HCT116 (cell line): Measurements from ENCODE around the gene BCAS4.
A peak's percentile ranks its signal among the peaks of the same experiment; 100 is the strongest.

Experiments
- ATF3 ChIP-seq: IDR thresholded peaks from 2 replicates; pipeline ENCODE4 v1.6.1; 2012
- CBX3 ChIP-seq: IDR thresholded peaks from 2 replicates; pipeline ENCODE4 v1.6.1; 2012; ENCODE audit warnings: low read depth
- CTCF ChIP-seq, 3 experiments: fragments of 200-600 bp in 1 of 3; sonication (generic) in 1 of 3; IDR thresholded peaks in 2 of 3; conservative IDR thresholded peaks in 1 of 3; 2 replicates each; pipeline ENCODE4 v1.5.1; 2012 to 2017; ENCODE audit warnings: low read depth in 2 of 3, low read length in 2 of 3, antibody characterized with exemption in 1 of 3, borderline replicate concordance in 1 of 3, control low read depth in 1 of 3, mild to moderate bottlenecking in 1 of 3, mixed read lengths in 1 of 3, mixed run types in 1 of 3, moderate library complexity in 1 of 3; ENCODE audit not compliant: insufficient read depth in 1 of 3
- ELF1 ChIP-seq: IDR thresholded peaks from 2 replicates; pipeline ENCODE4 v1.6.1; 2012; ENCODE audit warnings: low read depth, borderline replicate concordance
- EZH2 ChIP-seq: fragments of 200-600 bp; sonication (generic); IDR thresholded peaks from 2 replicates; pipeline ENCODE4 v1.6.1; 2017; ENCODE audit warnings: antibody characterized with exemption, mixed run types
- EZH2phosphoT487 ChIP-seq: fragments of 200-600 bp; IDR thresholded peaks from 2 replicates; pipeline ENCODE4 v1.6.1; 2018; ENCODE audit warnings: antibody characterized with exemption, borderline replicate concordance
- JUND ChIP-seq: IDR thresholded peaks from 2 replicates; pipeline ENCODE4 v1.6.1; 2012
- POLR2A ChIP-seq: IDR thresholded peaks from 2 replicates; pipeline ENCODE4 v1.7.0; 2011; ENCODE audit warnings: borderline replicate concordance; ENCODE audit not compliant: insufficient read depth, insufficient read length; ENCODE audit errors: extremely low read depth
- POLR2AphosphoS5 ChIP-seq: IDR thresholded peaks from 2 replicates; pipeline ENCODE4 v1.6.1; 2011; ENCODE audit warnings: mild to moderate bottlenecking, low read depth, low read length, moderate library complexity
- ZFX ChIP-seq: fragments of 450-650 bp; IDR thresholded peaks from 2 replicates; pipeline ENCODE4 v1.6.1; 2017
- TF ChIP-seq, protein P1 (sequence below): IDR thresholded peaks from 2 replicates; pipeline ENCODE4 v1.6.1; 2012; ENCODE audit warnings: low read depth
- TF ChIP-seq, protein P2 (sequence below): IDR thresholded peaks from 2 replicates; pipeline ENCODE4 v1.6.1; 2012
- TF ChIP-seq, protein P3 (sequence below): IDR thresholded peaks from 2 replicates; pipeline ENCODE4 v1.6.1; 2011; ENCODE audit warnings: mild to moderate bottlenecking, low read length, moderate library complexity; ENCODE audit not compliant: insufficient replicate concordance; ENCODE audit errors: extremely low read depth

- TF ChIP-seq CTCF (IDR thresholded peaks at IDR 0.05 in 2 of 3, conservative IDR thresholded peaks at IDR 0.05 in 1 of 3; ENCODE audit: borderline replicate concordance in 1 of 3, insufficient read depth in 1 of 3, low read depth in 2 of 3, low read length in 2 of 3) (no peak), POLR2AphosphoS5 (peak; percentile 36; the same call in 1 of the 2 replicates), ELF1 (no peak), POLR2A (no peak), CBX3 (no peak), ZFX (no peak), EZH2 (no peak), ATF3 (no peak), JUND (no peak), EZH2phosphoT487 (no peak)
- TF ChIP-seq, protein P1, sequence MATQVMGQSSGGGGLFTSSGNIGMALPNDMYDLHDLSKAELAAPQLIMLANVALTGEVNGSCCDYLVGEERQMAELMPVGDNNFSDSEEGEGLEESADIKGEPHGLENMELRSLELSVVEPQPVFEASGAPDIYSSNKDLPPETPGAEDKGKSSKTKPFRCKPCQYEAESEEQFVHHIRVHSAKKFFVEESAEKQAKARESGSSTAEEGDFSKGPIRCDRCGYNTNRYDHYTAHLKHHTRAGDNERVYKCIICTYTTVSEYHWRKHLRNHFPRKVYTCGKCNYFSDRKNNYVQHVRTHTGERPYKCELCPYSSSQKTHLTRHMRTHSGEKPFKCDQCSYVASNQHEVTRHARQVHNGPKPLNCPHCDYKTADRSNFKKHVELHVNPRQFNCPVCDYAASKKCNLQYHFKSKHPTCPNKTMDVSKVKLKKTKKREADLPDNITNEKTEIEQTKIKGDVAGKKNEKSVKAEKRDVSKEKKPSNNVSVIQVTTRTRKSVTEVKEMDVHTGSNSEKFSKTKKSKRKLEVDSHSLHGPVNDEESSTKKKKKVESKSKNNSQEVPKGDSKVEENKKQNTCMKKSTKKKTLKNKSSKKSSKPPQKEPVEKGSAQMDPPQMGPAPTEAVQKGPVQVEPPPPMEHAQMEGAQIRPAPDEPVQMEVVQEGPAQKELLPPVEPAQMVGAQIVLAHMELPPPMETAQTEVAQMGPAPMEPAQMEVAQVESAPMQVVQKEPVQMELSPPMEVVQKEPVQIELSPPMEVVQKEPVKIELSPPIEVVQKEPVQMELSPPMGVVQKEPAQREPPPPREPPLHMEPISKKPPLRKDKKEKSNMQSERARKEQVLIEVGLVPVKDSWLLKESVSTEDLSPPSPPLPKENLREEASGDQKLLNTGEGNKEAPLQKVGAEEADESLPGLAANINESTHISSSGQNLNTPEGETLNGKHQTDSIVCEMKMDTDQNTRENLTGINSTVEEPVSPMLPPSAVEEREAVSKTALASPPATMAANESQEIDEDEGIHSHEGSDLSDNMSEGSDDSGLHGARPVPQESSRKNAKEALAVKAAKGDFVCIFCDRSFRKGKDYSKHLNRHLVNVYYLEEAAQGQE, result no peak
- TF ChIP-seq, protein P2, sequence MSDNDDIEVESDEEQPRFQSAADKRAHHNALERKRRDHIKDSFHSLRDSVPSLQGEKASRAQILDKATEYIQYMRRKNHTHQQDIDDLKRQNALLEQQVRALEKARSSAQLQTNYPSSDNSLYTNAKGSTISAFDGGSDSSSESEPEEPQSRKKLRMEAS, result no peak
- TF ChIP-seq, protein P3, sequence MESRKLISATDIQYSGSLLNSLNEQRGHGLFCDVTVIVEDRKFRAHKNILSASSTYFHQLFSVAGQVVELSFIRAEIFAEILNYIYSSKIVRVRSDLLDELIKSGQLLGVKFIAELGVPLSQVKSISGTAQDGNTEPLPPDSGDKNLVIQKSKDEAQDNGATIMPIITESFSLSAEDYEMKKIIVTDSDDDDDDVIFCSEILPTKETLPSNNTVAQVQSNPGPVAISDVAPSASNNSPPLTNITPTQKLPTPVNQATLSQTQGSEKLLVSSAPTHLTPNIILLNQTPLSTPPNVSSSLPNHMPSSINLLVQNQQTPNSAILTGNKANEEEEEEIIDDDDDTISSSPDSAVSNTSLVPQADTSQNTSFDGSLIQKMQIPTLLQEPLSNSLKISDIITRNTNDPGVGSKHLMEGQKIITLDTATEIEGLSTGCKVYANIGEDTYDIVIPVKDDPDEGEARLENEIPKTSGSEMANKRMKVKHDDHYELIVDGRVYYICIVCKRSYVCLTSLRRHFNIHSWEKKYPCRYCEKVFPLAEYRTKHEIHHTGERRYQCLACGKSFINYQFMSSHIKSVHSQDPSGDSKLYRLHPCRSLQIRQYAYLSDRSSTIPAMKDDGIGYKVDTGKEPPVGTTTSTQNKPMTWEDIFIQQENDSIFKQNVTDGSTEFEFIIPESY, result no peak
Observed at GRCh38 chr20:50886184-50886790, 91.4 kb downstream of the BCAS4 start.
